ENCODE measurements around the gene NPRL2.

Gene NPRL2

DNA sequence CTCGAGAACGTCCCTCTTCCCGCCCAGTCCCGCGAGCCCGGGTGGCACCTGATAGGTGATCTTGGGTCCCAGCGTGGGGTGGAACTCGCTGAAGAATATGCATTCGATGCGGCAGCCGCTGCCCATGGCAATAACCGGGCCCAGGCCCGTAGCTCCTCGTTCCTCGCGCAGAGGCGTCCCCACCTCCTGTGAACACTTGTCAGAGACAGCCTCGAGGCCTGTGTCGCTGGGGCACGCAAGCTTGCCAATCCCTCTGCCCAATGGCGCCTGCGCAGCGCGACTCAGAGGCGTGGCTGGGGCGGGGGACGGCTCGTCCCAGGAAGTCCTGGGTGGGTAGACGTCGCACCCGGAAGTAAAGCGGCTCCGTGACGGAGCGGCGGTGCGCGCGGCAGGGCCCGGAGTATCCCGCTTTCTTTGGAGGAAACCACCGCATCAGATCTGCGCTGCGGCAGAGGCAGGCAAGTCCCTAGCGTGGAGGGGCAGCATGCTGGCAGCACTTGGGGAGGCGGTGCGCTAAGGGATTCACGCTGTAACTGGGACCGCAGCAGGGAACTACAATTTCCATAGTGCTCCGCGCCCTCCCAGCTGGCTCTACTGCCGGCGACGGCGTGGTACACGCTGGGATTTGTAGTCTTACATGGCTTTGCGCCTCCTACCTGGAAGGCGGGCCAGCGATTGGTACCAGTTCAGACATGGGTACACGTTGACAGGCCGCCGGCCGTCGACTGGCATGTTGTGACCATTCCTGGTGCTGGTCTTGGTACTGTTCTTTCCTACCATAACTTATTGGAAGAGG, at the start of gene NPRL2, which contains the start of gene CYB561D2:
Gene NPRL2 (minus strand): TSS at position 249 of the 796 bp plus-strand sequence. CDS start 123 bp downstream, at position 126.
Gene CYB561D2 (plus strand): TSS at position 336 of the 796 bp plus-strand sequence. CDS start 572 bp downstream, outside the sequence.
- H3K4me3 ChIP-seq (ENCODE audit: low read depth, low read length), result peak within 1 kb of the TSS; percentile 99
- TF ChIP-seq, protein P1, sequence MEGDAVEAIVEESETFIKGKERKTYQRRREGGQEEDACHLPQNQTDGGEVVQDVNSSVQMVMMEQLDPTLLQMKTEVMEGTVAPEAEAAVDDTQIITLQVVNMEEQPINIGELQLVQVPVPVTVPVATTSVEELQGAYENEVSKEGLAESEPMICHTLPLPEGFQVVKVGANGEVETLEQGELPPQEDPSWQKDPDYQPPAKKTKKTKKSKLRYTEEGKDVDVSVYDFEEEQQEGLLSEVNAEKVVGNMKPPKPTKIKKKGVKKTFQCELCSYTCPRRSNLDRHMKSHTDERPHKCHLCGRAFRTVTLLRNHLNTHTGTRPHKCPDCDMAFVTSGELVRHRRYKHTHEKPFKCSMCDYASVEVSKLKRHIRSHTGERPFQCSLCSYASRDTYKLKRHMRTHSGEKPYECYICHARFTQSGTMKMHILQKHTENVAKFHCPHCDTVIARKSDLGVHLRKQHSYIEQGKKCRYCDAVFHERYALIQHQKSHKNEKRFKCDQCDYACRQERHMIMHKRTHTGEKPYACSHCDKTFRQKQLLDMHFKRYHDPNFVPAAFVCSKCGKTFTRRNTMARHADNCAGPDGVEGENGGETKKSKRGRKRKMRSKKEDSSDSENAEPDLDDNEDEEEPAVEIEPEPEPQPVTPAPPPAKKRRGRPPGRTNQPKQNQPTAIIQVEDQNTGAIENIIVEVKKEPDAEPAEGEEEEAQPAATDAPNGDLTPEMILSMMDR (conservative IDR thresholded peaks at IDR 0.05; ENCODE audit: low read depth, low read length), result no peak
- DNase-seq (ENCODE audit: low read depth), result peak; percentile 92

DNA sequence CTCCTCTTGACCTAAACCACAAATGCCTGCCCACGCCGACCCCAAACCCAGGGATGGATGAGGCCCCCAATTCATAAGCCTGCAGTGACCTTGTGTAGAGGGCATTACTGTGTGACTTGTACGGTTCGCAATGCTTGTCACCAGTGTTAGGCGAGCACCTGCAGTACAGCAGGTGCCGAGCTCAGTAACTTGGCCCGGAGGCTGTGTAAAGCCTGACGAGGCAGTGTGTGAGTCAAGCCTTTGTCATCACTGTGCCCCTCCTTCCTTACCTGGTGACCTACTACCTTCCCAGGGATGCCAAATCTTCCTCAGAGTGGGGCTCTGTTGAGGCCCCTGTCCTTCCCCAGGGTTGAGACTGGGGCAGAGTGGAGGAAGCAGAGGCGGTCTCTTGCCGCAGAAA, 45.9 kb upstream of the NPRL2 start:
- no peak for DNase-seq (ENCODE audit: low read depth)
- no peak overlapping the region for H3K4me3 ChIP-seq (ENCODE audit: low read depth, low read length)
- TF ChIP-seq, protein P1 (conservative IDR thresholded peaks at IDR 0.05; ENCODE audit: low read depth, low read length), result no peak

DNA sequence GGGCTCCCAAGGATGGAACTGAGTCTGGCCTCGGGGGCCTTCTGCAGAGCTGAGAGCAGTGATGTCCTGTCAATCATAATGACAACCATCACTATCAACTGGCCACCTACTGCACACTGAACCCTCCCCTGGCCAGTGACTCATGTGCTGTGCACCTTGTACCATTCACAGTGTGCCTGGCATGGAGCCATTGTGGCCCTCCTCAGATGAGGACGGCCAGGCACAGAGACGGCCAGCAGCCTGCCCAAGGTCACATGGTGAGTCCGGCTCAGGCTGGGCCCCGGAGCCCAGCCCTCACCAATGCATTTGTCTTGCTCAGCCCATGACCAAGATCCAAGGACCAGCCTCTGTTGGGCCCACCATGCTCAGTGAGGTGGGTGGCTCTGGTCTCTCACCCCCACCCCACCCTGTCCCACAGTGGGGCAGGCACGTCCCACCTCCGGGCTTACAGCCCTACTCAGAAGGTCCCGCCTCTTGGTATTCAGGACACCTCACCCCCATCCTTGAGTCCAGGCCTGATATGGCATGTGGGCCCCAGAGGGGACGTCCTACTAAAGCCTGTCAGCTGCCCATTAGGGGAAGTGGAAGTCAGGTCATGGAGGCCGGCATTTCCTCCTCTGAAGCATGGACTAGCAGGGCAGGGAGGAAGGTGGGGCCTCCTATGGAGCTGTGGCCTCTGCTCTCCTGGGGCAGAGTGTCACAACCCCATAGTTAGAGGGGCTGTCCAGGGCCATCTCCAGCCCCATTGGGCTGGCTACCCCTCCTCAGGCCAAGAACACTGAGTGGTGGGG, 44.7 kb upstream of the NPRL2 start:
- H3K4me3 ChIP-seq (ENCODE audit: low read depth, low read length), result no peak overlapping the region
- TF ChIP-seq, protein P1 (conservative IDR thresholded peaks at IDR 0.05; ENCODE audit: low read depth, low read length), result no peak
- DNase-seq (ENCODE audit: low read depth), result no peak

DNA sequence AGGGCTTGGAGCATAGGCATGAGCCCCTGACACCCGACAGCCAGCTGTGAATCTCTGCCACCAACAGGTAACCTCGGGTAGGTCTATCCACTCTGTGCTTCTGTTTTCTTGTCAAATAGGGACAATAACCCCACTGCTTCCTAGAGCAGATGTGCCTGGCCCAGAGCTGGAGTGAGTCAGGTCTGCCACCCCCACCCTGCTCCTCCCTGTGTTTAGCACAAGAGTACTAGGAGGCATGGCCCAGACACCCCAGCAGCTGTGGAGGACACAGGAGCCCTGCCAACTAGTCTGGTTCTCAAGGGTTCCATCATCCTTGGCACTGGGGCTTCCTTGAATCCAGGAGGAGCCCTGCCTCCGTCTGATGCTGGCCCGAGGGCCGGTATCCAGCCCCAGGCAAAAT, 42.5 kb upstream of the NPRL2 start:
- DNase-seq (ENCODE audit: low read depth), result no peak
- no peak overlapping the region for H3K4me3 ChIP-seq (ENCODE audit: low read depth, low read length)
- TF ChIP-seq, protein P1 (conservative IDR thresholded peaks at IDR 0.05; ENCODE audit: low read depth, low read length), result no peak

DNA sequence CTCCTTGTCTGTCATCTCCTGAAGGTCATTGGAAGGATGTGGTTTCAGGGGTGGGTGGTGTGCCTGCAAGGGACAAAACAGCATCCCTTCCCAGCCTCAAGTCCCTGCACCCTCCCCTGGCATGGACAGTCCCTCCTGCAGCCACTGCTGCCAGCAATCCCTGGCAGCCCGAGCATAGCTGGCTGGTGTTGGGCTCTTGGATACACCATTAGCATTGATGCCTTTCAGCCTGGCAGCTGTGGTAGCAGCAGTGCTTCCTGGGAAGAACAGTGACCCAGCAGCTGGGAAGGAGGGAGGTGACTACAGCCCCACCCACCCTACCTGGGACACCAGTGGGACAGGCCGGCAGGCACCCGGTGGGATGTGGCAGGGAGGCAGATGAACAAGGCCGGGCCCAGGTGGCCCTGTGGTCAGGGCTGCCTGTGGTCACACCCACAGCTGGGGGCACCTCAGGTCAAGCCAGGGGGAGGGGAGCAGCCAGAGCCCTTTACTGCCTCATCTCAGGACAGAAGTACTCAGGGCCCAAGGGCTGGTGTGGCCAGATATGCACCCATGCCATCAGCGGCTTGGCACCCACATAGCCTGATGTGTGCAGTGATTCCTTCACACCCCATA, 41.6 kb upstream of the NPRL2 start:
- no peak overlapping the region for H3K4me3 ChIP-seq (ENCODE audit: low read depth, low read length)
- TF ChIP-seq, protein P1 (conservative IDR thresholded peaks at IDR 0.05; ENCODE audit: low read depth, low read length), result no peak
- DNase-seq (ENCODE audit: low read depth), result no peak

DNA sequence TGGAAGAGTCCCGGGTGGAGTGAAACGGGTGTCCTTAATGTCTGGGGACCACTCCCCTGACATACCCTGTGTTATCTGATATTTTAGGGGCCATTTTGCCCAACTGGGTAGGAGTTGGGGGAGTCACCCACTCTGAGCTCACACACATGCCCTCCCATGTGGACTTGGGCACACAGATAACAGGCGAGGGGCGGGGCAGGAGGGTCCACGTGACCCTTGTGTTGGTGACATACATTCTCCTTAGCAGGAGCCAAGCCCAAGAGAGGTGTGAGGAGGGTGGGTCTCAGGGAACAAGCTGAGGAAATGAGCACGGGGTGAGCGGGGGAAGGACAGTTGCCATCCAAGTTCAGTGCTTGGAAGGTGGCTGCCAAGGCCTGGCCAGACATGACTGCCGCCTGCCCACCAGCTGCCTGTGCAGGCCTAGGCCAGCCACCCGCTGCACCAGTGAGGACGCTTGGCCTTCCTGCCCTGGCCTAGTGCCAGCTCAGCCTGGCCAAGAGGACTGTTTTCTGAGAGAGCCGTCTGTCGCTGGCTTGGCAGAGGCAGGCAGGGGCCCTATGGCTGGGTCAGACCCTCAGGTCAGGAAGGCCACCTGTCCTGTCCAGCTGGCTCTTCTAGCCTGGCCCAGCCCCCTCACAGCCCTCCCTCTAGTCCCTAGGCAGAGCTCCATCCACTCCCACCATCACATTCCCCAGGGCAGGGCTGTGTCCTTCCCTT, 40.1 kb upstream of the NPRL2 start:
- TF ChIP-seq, protein P1 (conservative IDR thresholded peaks at IDR 0.05; ENCODE audit: low read depth, low read length), result no peak
- no peak overlapping the region for H3K4me3 ChIP-seq (ENCODE audit: low read depth, low read length)
- no peak for DNase-seq (ENCODE audit: low read depth)

All from choroid plexus epithelial cell (primary cell).